Measurements from ENCODE around the gene UTS2B. TPM values are rescaled to one million over a fixed set of nuclear protein-coding genes. Genes with fewer than 3 reads are reported as not detected.

Gene UTS2B
- total and polyA plus RNA-seq, 9 of the 15 experiments (the other 6 are each of a cell fraction or from before 2014, with no cell fraction given): 0.06 TPM; not detected in 8

- H3K27ac ChIP-seq (ENCODE audit: extremely low read depth, low read depth, low read length): no peak overlapping the region
- H3K4me2 ChIP-seq (ENCODE audit: insufficient read depth, low read length): no peak overlapping the region
- no peak for FAIRE-seq
- no peaks in the 10 kb centered on the region for H3K9me3 ChIP-seq (replicated peaks; ENCODE audit: control insufficient read depth, insufficient read depth, low read depth, low read length)
- no peak overlapping the region for H3K9ac ChIP-seq (ENCODE audit: insufficient read depth in 1 of 2, low read depth in 2 of 2, low read length in 2 of 2)
- H3K79me2 ChIP-seq (ENCODE audit: control insufficient read depth, insufficient read depth, low read length): no peaks in the 10 kb centered on the region
- no peaks in the 10 kb centered on the region for H3K9me1 ChIP-seq (ENCODE audit: control insufficient read depth, insufficient read depth, low read length)
- H4K20me1 ChIP-seq (replicated peaks; ENCODE audit: control insufficient read depth, insufficient read depth, low read length): no peaks in the 10 kb centered on the region
- H3K4me1 ChIP-seq (replicated peaks in 1 of 2; ENCODE audit: control insufficient read depth in 2 of 2, insufficient read depth in 2 of 2, low read length in 2 of 2): no peaks in the 10 kb centered on the region
- ChIA-PET POLR2A (interaction anchor here (0.7 kb wide), 1 partner anchor 15 kb away, joined by 3 read pairs; no protein-coding TSS in a partner anchor), CTCF (ENCODE audit: low intra/inter-chr PET ratio) (no interaction called here)
- no peak for ATAC-seq
- no peaks in the 10 kb centered on the region for H3K36me3 ChIP-seq (ENCODE audit: control insufficient read depth, insufficient read depth, low read length)
- BruUV-seq (replicated peaks): no TSS peak
- no peak overlapping the region for H2AFZ ChIP-seq (ENCODE audit: low read depth, low read length)
- WGBS (ENCODE audit: insufficient coverage, low coverage, missing lambda C conversion rate): under 1% methylated on average over 11 of the region's 11 CpGs
- in situ Hi-C loops (cut with MboI): no loop called here
- TF ChIP-seq NR2F6 (CRISPR knock-in tag; IDR thresholded peaks at IDR 0.05) (no peak), GTF2F1 (IDR thresholded peaks at IDR 0.05; ENCODE audit: low read depth, low read length) (no peak), ZNF224 (CRISPR knock-in tag; IDR thresholded peaks at IDR 0.05) (no peak), ZNF274 (IDR thresholded peaks at IDR 0.05; ENCODE audit: borderline replicate concordance, low read depth, low read length) (no peak), DPF2 (IDR thresholded peaks at IDR 0.05) (no peak), ZBTB40 (IDR thresholded peaks at IDR 0.05) (peak; percentile 78), ZBTB40 (CRISPR knock-in tag; IDR thresholded peaks at IDR 0.05) (no peak), ZNF511 (CRISPR knock-in tag; IDR thresholded peaks at IDR 0.05) (no peak), TCF3 (CRISPR knock-in tag; IDR thresholded peaks at IDR 0.05) (no peak)
- H3K27me3 ChIP-seq (ENCODE audit: control insufficient read depth in 2 of 2, insufficient read depth in 2 of 2, low read length in 2 of 2): peaks cover 0 to 5% of the 10 kb centered on the region in 2 experiments; a peak in 2 of 5 replicates
- no peak overlapping the region for H3K4me3 ChIP-seq
- DNase-seq (ENCODE audit: extremely low read depth in 1 of 4, low spot score in 3 of 4): no peak
- intact Hi-C loops (cut with micrococcal nuclease): no loop called here
Measured at GRCh38 chr3:191260431-191261303, 69.7 kb downstream of the UTS2B start.

Data from K562 (cell line).